HFF-Myc (cell line): ENCODE results near the gene RHOT2.

Experiments used
- DNase-seq: peaks from one replicate; pipeline ENCODE4 v3.0.0-alpha.2; 2011; ENCODE audit warnings: low read depth; ENCODE audit errors: extremely low read depth
- H3K4me3 ChIP-seq: replicated peaks from 2 replicates; pipeline ENCODE4 v1.5.1; 2011; ENCODE audit warnings: low read depth, mild to moderate bottlenecking, control low read depth, low read length
- TF ChIP-seq, protein P1 (sequence below): IDR thresholded peaks from 2 replicates; pipeline ENCODE4 v1.5.1; 2012; ENCODE audit warnings: mild to moderate bottlenecking, low read depth, low read length, control low read depth; ENCODE audit errors: missing control alignments

RHOT2 gene

DNA sequence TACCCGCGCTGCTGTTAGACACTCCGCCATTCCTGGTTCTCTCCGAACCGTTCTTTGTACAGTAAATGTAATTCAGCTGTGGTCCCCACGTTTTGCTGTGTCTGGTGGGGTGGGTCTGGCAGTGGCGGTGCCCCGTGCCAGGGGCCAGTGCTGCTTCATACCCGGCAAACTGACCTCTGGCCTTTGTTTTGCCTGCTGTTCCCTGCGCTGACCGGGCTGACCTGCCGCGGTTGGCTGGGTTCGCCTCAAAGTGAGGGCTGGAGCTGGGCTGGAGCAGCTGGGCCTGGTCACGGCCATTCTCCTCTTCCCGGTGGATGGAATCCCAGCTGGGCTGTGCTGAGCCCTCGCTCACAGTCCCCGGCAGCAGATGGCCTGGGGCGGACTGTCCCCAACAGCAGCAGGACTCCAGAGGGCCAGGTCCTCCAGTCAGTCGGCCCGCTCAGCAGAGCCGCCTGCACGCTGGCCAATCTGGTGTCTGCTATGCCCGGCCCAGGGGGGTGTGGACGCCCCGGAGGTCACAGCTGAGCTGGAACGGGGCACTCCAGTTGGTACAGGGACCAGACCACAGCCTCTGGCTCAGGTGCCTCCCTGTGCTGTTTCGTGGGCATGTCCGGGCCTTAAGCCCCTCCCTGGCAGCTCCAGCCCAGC lies 38.6 kb upstream of the RHOT2 start:
- TF ChIP-seq, protein P1, sequence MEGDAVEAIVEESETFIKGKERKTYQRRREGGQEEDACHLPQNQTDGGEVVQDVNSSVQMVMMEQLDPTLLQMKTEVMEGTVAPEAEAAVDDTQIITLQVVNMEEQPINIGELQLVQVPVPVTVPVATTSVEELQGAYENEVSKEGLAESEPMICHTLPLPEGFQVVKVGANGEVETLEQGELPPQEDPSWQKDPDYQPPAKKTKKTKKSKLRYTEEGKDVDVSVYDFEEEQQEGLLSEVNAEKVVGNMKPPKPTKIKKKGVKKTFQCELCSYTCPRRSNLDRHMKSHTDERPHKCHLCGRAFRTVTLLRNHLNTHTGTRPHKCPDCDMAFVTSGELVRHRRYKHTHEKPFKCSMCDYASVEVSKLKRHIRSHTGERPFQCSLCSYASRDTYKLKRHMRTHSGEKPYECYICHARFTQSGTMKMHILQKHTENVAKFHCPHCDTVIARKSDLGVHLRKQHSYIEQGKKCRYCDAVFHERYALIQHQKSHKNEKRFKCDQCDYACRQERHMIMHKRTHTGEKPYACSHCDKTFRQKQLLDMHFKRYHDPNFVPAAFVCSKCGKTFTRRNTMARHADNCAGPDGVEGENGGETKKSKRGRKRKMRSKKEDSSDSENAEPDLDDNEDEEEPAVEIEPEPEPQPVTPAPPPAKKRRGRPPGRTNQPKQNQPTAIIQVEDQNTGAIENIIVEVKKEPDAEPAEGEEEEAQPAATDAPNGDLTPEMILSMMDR, result no peak
- H3K4me3 ChIP-seq, result no peak overlapping the region
- DNase-seq, result no peak

DNA sequence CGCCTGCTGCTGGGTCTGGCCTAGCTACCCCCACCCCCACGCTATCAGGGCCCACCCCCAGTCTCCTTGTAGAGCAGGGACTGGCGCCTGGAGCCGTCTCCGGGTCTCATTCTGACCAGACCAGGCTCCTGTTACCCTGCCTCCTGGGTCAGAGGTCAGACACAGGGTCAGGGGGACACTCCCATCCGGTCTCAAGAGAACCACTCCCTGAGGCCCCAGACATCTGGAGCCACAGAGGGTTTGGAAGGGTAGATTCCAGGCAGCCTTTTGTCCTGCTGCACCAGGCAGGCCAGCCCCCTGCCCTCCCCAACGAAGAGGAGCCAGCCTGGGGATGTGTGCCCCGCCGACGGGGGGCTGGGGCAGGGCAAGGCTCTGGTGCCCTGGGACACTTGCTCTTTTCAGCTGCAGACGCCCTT lies 38.1 kb upstream of the RHOT2 start:
- no peak for DNase-seq
- no peak overlapping the region for H3K4me3 ChIP-seq
- TF ChIP-seq, protein P1, result no peak

DNA sequence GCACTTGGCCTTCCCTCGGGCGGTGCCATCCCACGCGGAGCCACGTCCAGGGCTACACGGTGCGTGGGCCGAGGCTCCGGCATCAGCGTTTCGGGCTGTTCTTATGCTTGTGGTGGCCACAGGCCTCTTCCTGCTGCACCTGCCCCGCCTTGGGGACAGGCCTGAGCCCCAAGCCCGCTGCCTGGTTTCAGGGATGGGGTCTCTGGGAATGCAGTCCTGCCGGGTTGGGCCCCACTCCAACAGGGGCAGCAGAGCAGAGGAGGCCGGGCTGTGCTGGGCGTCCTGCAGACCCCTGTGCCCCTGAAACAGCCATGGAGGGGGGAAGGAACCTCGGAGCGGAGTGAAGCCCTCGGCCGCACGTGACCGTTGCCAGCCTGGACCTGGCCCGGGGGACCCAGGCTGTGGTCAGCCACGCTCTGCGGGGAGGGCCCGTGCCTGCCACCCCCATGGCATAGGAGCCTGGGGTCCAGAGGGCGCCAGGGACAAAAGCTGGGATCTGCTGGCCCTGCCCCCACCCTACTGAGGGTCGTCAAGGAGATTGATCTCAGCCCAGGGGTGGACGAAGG lies 37.6 kb upstream of the RHOT2 start:
- no peak for DNase-seq
- TF ChIP-seq, protein P1, result no peak
- H3K4me3 ChIP-seq, result no peak overlapping the region

DNA sequence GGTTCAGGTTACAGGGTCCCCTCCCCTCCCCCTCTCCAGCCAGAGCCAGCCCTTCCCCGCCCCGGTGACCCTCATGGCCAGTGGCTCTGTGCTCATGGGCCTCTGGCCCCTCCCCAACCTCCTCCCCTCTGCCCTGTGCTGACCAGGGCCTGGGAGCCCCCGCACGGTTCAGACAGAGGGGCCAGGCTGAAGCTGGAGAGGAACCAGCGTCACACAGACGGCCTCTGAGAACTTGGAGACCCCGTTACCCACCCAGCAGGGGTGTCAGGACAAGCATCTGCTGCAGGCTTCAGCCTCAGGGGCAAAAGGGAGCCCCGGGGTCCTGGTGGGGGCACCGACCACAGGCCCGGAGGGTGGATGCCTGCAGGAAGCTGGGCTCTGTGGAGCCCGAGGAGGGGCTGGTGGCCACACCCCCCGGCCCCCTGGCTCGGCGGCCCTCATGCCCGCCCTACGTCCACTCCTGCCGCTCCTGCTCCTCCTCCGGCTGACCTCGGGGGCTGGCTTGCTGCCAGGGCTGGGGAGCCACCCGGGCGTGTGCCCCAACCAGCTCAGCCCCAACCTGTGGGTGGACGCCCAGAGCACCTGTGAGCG lies 37.0 kb upstream of the RHOT2 start, which contains the start of gene WFIKKN1:
TSS of gene WFIKKN1 (plus strand) at position 171 of the 591 bp plus-strand sequence. CDS start at position 440, 269 bp downstream.
- TF ChIP-seq, protein P1, result no peak
- no peak within 1 kb of the TSS for H3K4me3 ChIP-seq
- no peak for DNase-seq

DNA sequence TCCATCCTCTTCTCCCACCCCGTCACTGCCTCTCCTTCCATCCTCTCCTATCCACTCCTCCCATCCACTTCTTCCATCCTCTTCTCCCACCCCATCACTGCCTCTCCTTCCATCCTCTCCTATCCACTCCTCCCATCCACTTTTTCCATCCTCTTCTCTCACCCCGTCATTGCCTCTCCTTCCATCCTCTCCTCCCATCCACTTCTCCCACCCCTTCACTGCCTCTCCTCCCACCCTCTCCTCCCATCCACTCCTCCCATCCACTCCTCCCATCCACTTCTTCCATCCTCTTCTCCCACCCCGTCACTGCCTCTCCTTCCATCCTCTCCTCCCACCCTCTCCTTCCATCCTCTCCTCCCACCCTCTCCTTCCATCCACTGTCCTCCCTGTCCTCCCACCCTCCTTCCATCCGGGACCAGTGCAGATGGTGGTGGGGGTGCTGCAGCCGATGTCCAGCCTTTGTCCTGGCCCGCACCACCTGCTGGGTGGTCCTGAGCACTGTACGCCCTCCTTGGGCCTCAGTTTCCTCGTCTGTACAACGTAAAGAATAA lies 36.0 kb upstream of the RHOT2 start:
- TF ChIP-seq, protein P1, result no peak
- DNase-seq, result no peak
- no peak overlapping the region for H3K4me3 ChIP-seq

DNA sequence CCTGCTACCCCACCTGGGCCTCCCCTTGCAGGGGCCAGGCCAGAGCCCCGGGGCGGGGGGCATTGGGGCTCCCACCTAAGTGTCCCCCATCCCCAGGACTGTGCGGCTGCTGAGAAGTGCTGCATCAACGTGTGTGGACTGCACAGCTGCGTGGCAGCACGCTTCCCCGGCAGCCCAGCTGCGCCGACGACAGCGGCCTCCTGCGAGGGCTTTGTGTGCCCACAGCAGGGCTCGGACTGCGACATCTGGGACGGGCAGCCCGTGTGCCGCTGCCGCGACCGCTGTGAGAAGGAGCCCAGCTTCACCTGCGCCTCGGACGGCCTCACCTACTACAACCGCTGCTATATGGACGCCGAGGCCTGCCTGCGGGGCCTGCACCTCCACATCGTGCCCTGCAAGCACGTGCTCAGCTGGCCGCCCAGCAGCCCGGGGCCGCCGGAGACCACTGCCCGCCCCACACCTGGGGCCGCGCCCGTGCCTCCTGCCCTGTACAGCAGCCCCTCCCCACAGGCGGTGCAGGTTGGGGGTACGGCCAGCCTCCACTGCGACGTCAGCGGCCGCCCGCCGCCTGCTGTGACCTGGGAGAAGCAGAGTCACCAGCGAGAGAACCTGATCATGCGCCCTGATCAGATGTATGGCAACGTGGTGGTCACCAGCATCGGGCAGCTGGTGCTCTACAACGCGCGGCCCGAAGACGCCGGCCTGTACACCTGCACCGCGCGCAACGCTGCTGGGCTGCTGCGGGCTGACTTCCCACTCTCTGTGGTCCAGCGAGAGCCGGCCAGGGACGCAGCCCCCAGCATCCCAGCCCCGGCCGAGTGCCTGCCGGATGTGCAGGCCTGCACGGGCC lies 35.2 kb upstream of the RHOT2 start:
- TF ChIP-seq, protein P1, result no peak
- no peak overlapping the region for H3K4me3 ChIP-seq
- no peak for DNase-seq
